Measurements from ENCODE around the gene SMYD3. TPM values are rescaled to one million over a fixed set of nuclear protein-coding genes. Genes with fewer than 3 reads are reported as not detected.

Gene SMYD3
- total RNA-seq, 1 donor from 2014 or later: 31.9 TPM

GRCh38 chr1:245774196-245774595 is 732.9 kb downstream of the SMYD3 start:
- no peaks in the 10 kb centered on the region for H3K27me3 Mint-ChIP-seq

GRCh38 chr1:245773344-245773743 is 733.7 kb downstream of the SMYD3 start:
- Mint-ChIP-seq H3K4me3 (ENCODE audit: low read depth) (no peak overlapping the region), H3K4me1 (ENCODE audit: low read depth) (peaks cover 20% of the 10 kb centered on the region), H3K36me3 (ENCODE audit: insufficient read depth) (no peaks in the 10 kb centered on the region), H3K9me3 (ENCODE audit: low read depth) (no peaks in the 10 kb centered on the region), H3K27ac (no peak overlapping the region), H3K27me3 (no peaks in the 10 kb centered on the region)
- no peak for DNase-seq (ENCODE audit: low spot score, unreplicated experiment)
- TF ChIP-seq CTCF (IDR thresholded peaks at IDR 0.05; ENCODE audit: unreplicated experiment): no peak

More at GRCh38 chr1:245774196-245774595, 732.9 kb downstream of the SMYD3 start:
- no peak overlapping the region for H3K4me3 Mint-ChIP-seq (ENCODE audit: low read depth)
- H3K4me1 Mint-ChIP-seq (ENCODE audit: low read depth): peaks cover 20% of the 10 kb centered on the region
- H3K27ac Mint-ChIP-seq: peak overlapping the region; percentile 85
- DNase-seq (ENCODE audit: low spot score, unreplicated experiment): no peak
- H3K36me3 Mint-ChIP-seq (ENCODE audit: insufficient read depth): no peaks in the 10 kb centered on the region
- no peak for TF ChIP-seq CTCF (IDR thresholded peaks at IDR 0.05; ENCODE audit: unreplicated experiment)
- no peaks in the 10 kb centered on the region for H3K9me3 Mint-ChIP-seq (ENCODE audit: low read depth)

GRCh38 chr1:245772739-245773138 is 734.3 kb downstream of the SMYD3 start:
- Mint-ChIP-seq H3K36me3 (ENCODE audit: insufficient read depth) (no peaks in the 10 kb centered on the region), H3K9me3 (ENCODE audit: low read depth) (no peaks in the 10 kb centered on the region), H3K27ac (no peak overlapping the region), H3K4me1 (ENCODE audit: low read depth) (peaks cover 20% of the 10 kb centered on the region), H3K27me3 (no peaks in the 10 kb centered on the region), H3K4me3 (ENCODE audit: low read depth) (no peak overlapping the region)
- no peak for DNase-seq (ENCODE audit: low spot score, unreplicated experiment)
- no peak for TF ChIP-seq CTCF (IDR thresholded peaks at IDR 0.05; ENCODE audit: unreplicated experiment)

- H3K27me3 Mint-ChIP-seq: no peaks in the 10 kb centered on the region
- H3K36me3 Mint-ChIP-seq (ENCODE audit: insufficient read depth): no peaks in the 10 kb centered on the region
- H3K27ac Mint-ChIP-seq: no peak overlapping the region
- TF ChIP-seq CTCF (IDR thresholded peaks at IDR 0.05; ENCODE audit: unreplicated experiment): no peak
- no peaks in the 10 kb centered on the region for H3K9me3 Mint-ChIP-seq (ENCODE audit: low read depth)
- peaks cover 20% of the 10 kb centered on the region for H3K4me1 Mint-ChIP-seq (ENCODE audit: low read depth)
- H3K4me3 Mint-ChIP-seq (ENCODE audit: low read depth): no peak overlapping the region
- no peak for DNase-seq (ENCODE audit: low spot score, unreplicated experiment)
Observed at GRCh38 chr1:245772325-245772724, 734.8 kb downstream of the SMYD3 start.

- no peak for DNase-seq (ENCODE audit: low spot score, unreplicated experiment)
- no peak for TF ChIP-seq CTCF (IDR thresholded peaks at IDR 0.05; ENCODE audit: unreplicated experiment)
- H3K4me3 Mint-ChIP-seq (ENCODE audit: low read depth): no peak overlapping the region
- H3K36me3 Mint-ChIP-seq (ENCODE audit: insufficient read depth): no peaks in the 10 kb centered on the region
- no peaks in the 10 kb centered on the region for H3K9me3 Mint-ChIP-seq (ENCODE audit: low read depth)
- peaks cover 19% of the 10 kb centered on the region for H3K4me1 Mint-ChIP-seq (ENCODE audit: low read depth)
- no peak overlapping the region for H3K27ac Mint-ChIP-seq
- no peaks in the 10 kb centered on the region for H3K27me3 Mint-ChIP-seq
Observed at GRCh38 chr1:245771511-245772281, 735.4 kb downstream of the SMYD3 start.

Data from progenitor cell of endocrine pancreas (in vitro differentiated cells).